ENCODE measurements around the gene SLC38A5.

The SLC38A5 gene

DNA sequence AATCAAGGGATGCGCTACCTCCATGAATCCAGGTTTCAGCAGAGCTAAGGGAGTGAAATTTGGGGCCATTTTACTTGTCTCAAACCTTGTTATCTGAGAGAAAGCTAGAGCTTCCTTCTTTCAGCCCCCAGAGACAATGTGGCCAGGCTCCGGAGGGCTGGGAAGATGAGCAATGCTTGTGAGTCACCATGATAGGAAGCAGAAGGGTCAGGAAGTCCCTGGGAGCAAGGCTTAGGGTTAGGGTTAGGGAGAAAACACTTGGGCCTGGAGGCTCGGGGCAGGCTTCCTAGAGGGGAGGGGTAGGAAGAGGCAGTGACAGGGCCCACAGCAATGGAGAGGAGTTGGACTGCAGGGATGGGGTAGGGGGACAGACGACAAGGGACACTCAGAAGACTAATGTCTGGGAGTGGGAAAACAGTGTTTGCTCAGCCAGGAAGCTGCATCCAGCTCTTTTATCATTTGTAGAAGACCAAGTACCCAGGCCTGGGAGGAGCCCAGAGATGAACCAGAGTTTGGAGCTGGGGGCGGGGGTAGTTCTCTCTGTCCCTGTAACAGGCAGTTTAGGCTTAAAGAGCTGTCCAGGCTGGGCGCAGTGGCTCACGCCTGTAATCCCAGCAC, 22.3 kb upstream of the SLC38A5 start:
- DNase-seq = no peak
- Histone ChIP-seq H3K27me3 (replicated peaks in 2 of 5; ENCODE audit: control insufficient read depth in 4 of 5, insufficient read depth in 5 of 5, low read length in 4 of 5) (no peaks in the 10 kb centered on the region), H3K27ac (ENCODE audit: insufficient read depth in 1 of 2, low read depth in 1 of 2, low read length in 2 of 2, poor library complexity in 1 of 2, severe bottlenecking in 2 of 2) (no peak overlapping the region), H3K9me3 (ENCODE audit: control extremely low read depth in 1 of 5, control insufficient read depth in 4 of 5, insufficient read depth in 2 of 5, low read depth in 1 of 5, low read length in 4 of 5) (peaks cover 0 to 5% (median 0%) of the 10 kb centered on the region in 5 experiments), H3K36me3 (ENCODE audit: control insufficient read depth in 4 of 4, insufficient read depth in 4 of 4, low read length in 3 of 4) (peaks cover 0 to 1% (median under 1%) of the 10 kb centered on the region in 4 experiments), H3K4me1 (ENCODE audit: control extremely low read depth in 1 of 4, control insufficient read depth in 4 of 4, insufficient read depth in 4 of 4, low read length in 3 of 4) (no peaks in the 10 kb centered on the region), H3K4me3 (ENCODE audit: control insufficient read depth in 1 of 7, extremely low read depth in 1 of 7, insufficient read depth in 4 of 7, low read depth in 2 of 7, low read length in 6 of 7) (no peak overlapping the region)
- WGBS (ENCODE audit: insufficient coverage) = 89% methylated on average over 7 of the region's 7 CpGs
- ChIA-PET CTCF (no interaction called here), POLR2A (no interaction called here)

DNA sequence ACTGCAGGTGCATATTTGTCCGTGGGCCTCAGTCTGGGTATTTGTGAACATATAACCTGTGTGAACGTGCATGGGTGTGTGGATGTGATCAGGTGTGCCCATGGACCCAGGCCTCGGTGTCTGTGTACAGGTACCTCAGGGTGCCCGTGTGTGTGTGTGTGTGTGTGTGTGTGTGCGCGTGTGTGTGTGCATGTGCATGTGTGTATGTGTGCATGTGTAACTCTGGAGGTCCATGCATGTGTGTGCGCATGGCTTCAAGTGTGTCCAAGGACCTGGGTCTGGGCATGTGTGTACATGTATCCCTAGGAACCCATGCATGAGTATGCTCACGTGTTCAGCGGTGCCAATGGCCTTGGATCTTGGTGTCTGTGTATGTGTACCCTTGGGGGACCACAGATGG, 21.7 kb upstream of the SLC38A5 start:
- H3K27me3 ChIP-seq (replicated peaks in 2 of 5; ENCODE audit: control insufficient read depth in 4 of 5, insufficient read depth in 5 of 5, low read length in 4 of 5) = no peaks in the 10 kb centered on the region

DNA sequence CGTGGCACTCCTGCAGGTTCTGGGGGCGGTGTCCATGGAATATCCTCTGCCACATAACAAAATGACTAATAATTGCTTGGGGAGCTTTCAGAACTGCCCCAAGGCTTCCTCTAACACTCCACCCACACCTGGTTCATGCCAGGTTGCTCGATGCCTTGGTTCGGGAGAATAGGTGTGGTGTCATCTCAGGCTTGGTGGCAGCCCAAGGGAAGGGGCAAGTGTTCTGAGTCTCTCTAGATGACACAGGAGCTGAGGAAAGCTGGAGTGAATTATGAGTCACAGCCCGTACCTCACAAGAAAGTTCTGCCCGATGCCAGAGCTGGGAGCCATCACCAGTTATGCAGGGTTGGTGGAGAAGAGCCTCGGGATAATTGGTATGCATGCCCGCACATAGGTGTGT, 20.6 kb upstream of the SLC38A5 start:
- H3K9me3 ChIP-seq (ENCODE audit: control extremely low read depth in 1 of 5, control insufficient read depth in 4 of 5, insufficient read depth in 2 of 5, low read depth in 1 of 5, low read length in 4 of 5) = peaks cover 0 to 5% (median 0%) of the 10 kb centered on the region in 5 experiments
- H3K36me3 ChIP-seq (ENCODE audit: control insufficient read depth in 4 of 4, insufficient read depth in 4 of 4, low read length in 3 of 4) = peaks cover 0 to 6% (median 2%) of the 10 kb centered on the region in 4 experiments
- DNase-seq = no peak
- no peaks in the 10 kb centered on the region for H3K27me3 ChIP-seq (replicated peaks in 2 of 5; ENCODE audit: control insufficient read depth in 4 of 5, insufficient read depth in 5 of 5, low read length in 4 of 5)
- H3K4me1 ChIP-seq (ENCODE audit: control extremely low read depth in 1 of 4, control insufficient read depth in 4 of 4, insufficient read depth in 4 of 4, low read length in 3 of 4) = no peaks in the 10 kb centered on the region
- ChIA-PET CTCF (no interaction called here), POLR2A (no interaction called here)
- no peak overlapping the region for H3K4me3 ChIP-seq (ENCODE audit: control insufficient read depth in 1 of 7, extremely low read depth in 1 of 7, insufficient read depth in 4 of 7, low read depth in 2 of 7, low read length in 6 of 7)
- WGBS (ENCODE audit: insufficient coverage) = 93% methylated on average over 5 of the region's 8 CpGs
- no peak overlapping the region for H3K27ac ChIP-seq (ENCODE audit: insufficient read depth in 1 of 2, low read depth in 1 of 2, low read length in 2 of 2, poor library complexity in 1 of 2, severe bottlenecking in 2 of 2)

More for the DNA sequence above, 21.7 kb upstream of the SLC38A5 start:
- Histone ChIP-seq H3K9me3 (ENCODE audit: control extremely low read depth in 1 of 5, control insufficient read depth in 4 of 5, insufficient read depth in 2 of 5, low read depth in 1 of 5, low read length in 4 of 5) (peaks cover 0 to 5% (median 0%) of the 10 kb centered on the region in 5 experiments), H3K36me3 (ENCODE audit: control insufficient read depth in 4 of 4, insufficient read depth in 4 of 4, low read length in 3 of 4) (peaks cover 0 to 4% (median 2%) of the 10 kb centered on the region in 4 experiments), H3K4me3 (ENCODE audit: control insufficient read depth in 1 of 7, extremely low read depth in 1 of 7, insufficient read depth in 4 of 7, low read depth in 2 of 7, low read length in 6 of 7) (no peak overlapping the region), H3K27ac (ENCODE audit: insufficient read depth in 1 of 2, low read depth in 1 of 2, low read length in 2 of 2, poor library complexity in 1 of 2, severe bottlenecking in 2 of 2) (no peak overlapping the region), H3K4me1 (ENCODE audit: control extremely low read depth in 1 of 4, control insufficient read depth in 4 of 4, insufficient read depth in 4 of 4, low read length in 3 of 4) (no peaks in the 10 kb centered on the region)
- DNase-seq = no peak
- WGBS (ENCODE audit: insufficient coverage) = 87% methylated on average over 9 of the region's 9 CpGs
- CTCF ChIA-PET = no interaction called here
- POLR2A ChIA-PET = no interaction called here

DNA sequence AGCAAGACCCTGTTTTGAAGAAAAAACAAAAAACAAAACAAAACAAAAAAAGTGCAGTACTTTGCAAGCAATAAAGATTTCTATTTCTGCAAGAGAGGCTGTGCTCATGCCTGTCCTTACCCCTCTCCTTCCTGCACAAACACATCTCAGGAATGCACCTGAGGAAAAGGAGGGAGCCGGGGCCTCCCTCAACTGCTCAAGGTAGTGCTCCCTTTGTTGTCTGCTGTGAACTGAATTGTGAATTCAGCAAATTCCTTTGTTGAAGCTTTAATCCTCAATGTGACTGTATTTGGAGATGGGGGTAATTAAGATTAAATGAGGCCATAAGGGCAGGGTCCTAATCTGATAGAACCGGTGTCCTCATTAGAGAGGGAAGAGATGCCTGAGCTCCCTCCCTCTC, 19.8 kb upstream of the SLC38A5 start:
- WGBS (ENCODE audit: insufficient coverage) = 100% methylated on average over 1 of the region's 2 CpGs
- CTCF ChIA-PET = no interaction called here
- Histone ChIP-seq H3K36me3 (ENCODE audit: control insufficient read depth in 4 of 4, insufficient read depth in 4 of 4, low read length in 3 of 4) (peaks cover 0 to 8% (median 5%) of the 10 kb centered on the region in 4 experiments), H3K4me3 (ENCODE audit: control insufficient read depth in 1 of 7, extremely low read depth in 1 of 7, insufficient read depth in 4 of 7, low read depth in 2 of 7, low read length in 6 of 7) (no peak overlapping the region), H3K27ac (ENCODE audit: insufficient read depth in 1 of 2, low read depth in 1 of 2, low read length in 2 of 2, poor library complexity in 1 of 2, severe bottlenecking in 2 of 2) (no peak overlapping the region), H3K4me1 (ENCODE audit: control extremely low read depth in 1 of 4, control insufficient read depth in 4 of 4, insufficient read depth in 4 of 4, low read length in 3 of 4) (no peaks in the 10 kb centered on the region), H3K9me3 (ENCODE audit: control extremely low read depth in 1 of 5, control insufficient read depth in 4 of 5, insufficient read depth in 2 of 5, low read depth in 1 of 5, low read length in 4 of 5) (peaks cover 0 to 5% (median 0%) of the 10 kb centered on the region in 5 experiments), H3K27me3 (replicated peaks in 2 of 5; ENCODE audit: control insufficient read depth in 4 of 5, insufficient read depth in 5 of 5, low read length in 4 of 5) (no peaks in the 10 kb centered on the region)
- POLR2A ChIA-PET = no interaction called here
- no peak for DNase-seq

DNA sequence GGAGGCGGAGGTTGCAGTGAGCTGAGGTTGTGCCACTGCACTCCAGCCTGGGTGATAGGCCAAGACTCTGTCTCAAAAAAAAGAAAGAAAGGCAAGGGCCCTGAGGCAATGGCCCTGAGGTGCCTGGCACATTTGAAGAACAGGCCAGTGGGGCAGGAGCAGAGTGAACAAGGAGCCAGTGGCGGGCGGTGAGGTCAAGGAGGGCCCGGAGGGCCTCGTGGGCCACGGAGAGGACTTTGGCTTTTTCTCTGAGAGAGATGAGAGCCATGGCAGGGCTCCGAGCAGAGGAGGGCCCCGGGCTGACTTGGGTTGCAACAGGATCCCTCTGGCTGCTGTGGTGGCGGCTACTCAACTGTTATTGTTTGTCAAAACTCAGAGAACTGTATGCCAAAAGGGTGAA, 19.2 kb upstream of the SLC38A5 start:
- 95% methylated on average over 8 of the region's 9 CpGs for WGBS (ENCODE audit: insufficient coverage)
- Histone ChIP-seq H3K36me3 (ENCODE audit: control insufficient read depth in 4 of 4, insufficient read depth in 4 of 4, low read length in 3 of 4) (peaks cover 0 to 8% (median 5%) of the 10 kb centered on the region in 4 experiments), H3K4me3 (ENCODE audit: control insufficient read depth in 1 of 7, extremely low read depth in 1 of 7, insufficient read depth in 4 of 7, low read depth in 2 of 7, low read length in 6 of 7) (no peak overlapping the region), H3K27me3 (replicated peaks in 2 of 5; ENCODE audit: control insufficient read depth in 4 of 5, insufficient read depth in 5 of 5, low read length in 4 of 5) (no peaks in the 10 kb centered on the region), H3K4me1 (ENCODE audit: control extremely low read depth in 1 of 4, control insufficient read depth in 4 of 4, insufficient read depth in 4 of 4, low read length in 3 of 4) (no peaks in the 10 kb centered on the region), H3K9me3 (ENCODE audit: control extremely low read depth in 1 of 5, control insufficient read depth in 4 of 5, insufficient read depth in 2 of 5, low read depth in 1 of 5, low read length in 4 of 5) (peaks cover 0 to 5% (median 0%) of the 10 kb centered on the region in 5 experiments), H3K27ac (ENCODE audit: insufficient read depth in 1 of 2, low read depth in 1 of 2, low read length in 2 of 2, poor library complexity in 1 of 2, severe bottlenecking in 2 of 2) (no peak overlapping the region)
- DNase-seq = no peak
- POLR2A ChIA-PET = no interaction called here
- CTCF ChIA-PET = no interaction called here

DNA sequence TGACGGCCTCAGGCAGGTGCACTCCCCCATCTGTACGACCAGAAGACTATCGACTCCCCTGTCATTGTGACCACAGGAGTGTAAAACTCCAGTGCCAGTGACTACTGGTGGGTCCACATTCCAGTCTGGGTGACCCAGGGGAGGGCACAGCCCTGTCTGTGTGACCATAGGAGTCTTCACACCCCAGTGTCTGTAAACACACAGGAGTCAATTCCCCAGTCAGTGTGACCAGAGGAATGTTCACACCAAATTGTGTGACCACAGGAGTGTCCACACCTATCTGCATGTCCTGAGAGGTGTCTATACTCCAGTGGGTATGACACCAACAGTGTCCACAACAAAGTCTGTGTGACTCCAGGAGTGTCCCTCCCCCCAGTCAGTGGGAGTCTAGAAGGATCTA, 18.0 kb upstream of the SLC38A5 start:
- Histone ChIP-seq H3K27me3 (replicated peaks in 2 of 5; ENCODE audit: control insufficient read depth in 4 of 5, insufficient read depth in 5 of 5, low read length in 4 of 5) (no peaks in the 10 kb centered on the region), H3K36me3 (ENCODE audit: control insufficient read depth in 4 of 4, insufficient read depth in 4 of 4, low read length in 3 of 4) (peaks cover 3 to 15% (median 6%) of the 10 kb centered on the region in 4 experiments), H3K4me3 (ENCODE audit: control insufficient read depth in 1 of 7, extremely low read depth in 1 of 7, insufficient read depth in 4 of 7, low read depth in 2 of 7, low read length in 6 of 7) (no peak overlapping the region), H3K9me3 (ENCODE audit: control extremely low read depth in 1 of 5, control insufficient read depth in 4 of 5, insufficient read depth in 2 of 5, low read depth in 1 of 5, low read length in 4 of 5) (peaks cover 0 to 5% (median 0%) of the 10 kb centered on the region in 5 experiments), H3K27ac (ENCODE audit: insufficient read depth in 1 of 2, low read depth in 1 of 2, low read length in 2 of 2, poor library complexity in 1 of 2, severe bottlenecking in 2 of 2) (no peak overlapping the region), H3K4me1 (ENCODE audit: control extremely low read depth in 1 of 4, control insufficient read depth in 4 of 4, insufficient read depth in 4 of 4, low read length in 3 of 4) (no peaks in the 10 kb centered on the region)
- ChIA-PET CTCF (no interaction called here), POLR2A (no interaction called here)
- no peak for DNase-seq
- WGBS (ENCODE audit: insufficient coverage) = 88% methylated on average over 3 of the region's 3 CpGs

DNA sequence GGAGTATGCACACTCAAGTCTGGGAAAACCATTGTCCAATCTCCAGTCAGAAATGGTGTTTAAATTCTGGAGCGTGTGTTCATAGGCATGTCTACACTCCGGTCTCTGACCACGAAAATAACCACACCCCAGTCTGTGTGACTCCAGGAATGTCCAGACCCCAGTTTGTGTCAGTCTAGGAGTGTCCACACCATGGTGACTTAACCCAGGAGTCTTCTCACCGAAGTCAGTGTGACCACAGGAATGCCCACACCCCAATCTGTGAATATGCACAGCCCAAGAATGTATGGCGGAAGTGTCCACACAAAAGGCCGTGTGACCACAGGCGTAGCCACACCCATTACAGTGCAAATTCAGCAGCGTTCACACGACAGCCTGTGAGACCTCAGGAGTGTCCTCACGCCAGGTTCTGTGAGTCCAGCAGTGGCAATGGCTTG, 17.3 kb upstream of the SLC38A5 start:
- Histone ChIP-seq H3K4me3 (ENCODE audit: control insufficient read depth in 1 of 7, extremely low read depth in 1 of 7, insufficient read depth in 4 of 7, low read depth in 2 of 7, low read length in 6 of 7) (no peak overlapping the region), H3K27me3 (replicated peaks in 2 of 5; ENCODE audit: control insufficient read depth in 4 of 5, insufficient read depth in 5 of 5, low read length in 4 of 5) (no peaks in the 10 kb centered on the region), H3K27ac (ENCODE audit: insufficient read depth in 1 of 2, low read depth in 1 of 2, low read length in 2 of 2, poor library complexity in 1 of 2, severe bottlenecking in 2 of 2) (no peak overlapping the region), H3K36me3 (ENCODE audit: control insufficient read depth in 4 of 4, insufficient read depth in 4 of 4, low read length in 3 of 4) (peaks cover 3 to 21% (median 6%) of the 10 kb centered on the region in 4 experiments), H3K9me3 (ENCODE audit: control extremely low read depth in 1 of 5, control insufficient read depth in 4 of 5, insufficient read depth in 2 of 5, low read depth in 1 of 5, low read length in 4 of 5) (peaks cover 0 to 5% (median 0%) of the 10 kb centered on the region in 5 experiments), H3K4me1 (ENCODE audit: control extremely low read depth in 1 of 4, control insufficient read depth in 4 of 4, insufficient read depth in 4 of 4, low read length in 3 of 4) (no peaks in the 10 kb centered on the region)
- DNase-seq = no peak
- ChIA-PET POLR2A (interaction anchor here (0.6 kb wide), 1 partner anchor 1221 kb away, joined by 4 read pairs; no protein-coding TSS in a partner anchor), CTCF (no interaction called here)
- 77% methylated on average over 8 of the region's 10 CpGs for WGBS (ENCODE audit: insufficient coverage)
